Measurements from ENCODE around the gene CLDN19. TPM values are rescaled to one million over a fixed set of nuclear protein-coding genes. Genes with fewer than 3 reads are reported as not detected.

The CLDN19 gene
- total RNA-seq, 1 experiment from 2014 or later: 12.5 TPM

DNA sequence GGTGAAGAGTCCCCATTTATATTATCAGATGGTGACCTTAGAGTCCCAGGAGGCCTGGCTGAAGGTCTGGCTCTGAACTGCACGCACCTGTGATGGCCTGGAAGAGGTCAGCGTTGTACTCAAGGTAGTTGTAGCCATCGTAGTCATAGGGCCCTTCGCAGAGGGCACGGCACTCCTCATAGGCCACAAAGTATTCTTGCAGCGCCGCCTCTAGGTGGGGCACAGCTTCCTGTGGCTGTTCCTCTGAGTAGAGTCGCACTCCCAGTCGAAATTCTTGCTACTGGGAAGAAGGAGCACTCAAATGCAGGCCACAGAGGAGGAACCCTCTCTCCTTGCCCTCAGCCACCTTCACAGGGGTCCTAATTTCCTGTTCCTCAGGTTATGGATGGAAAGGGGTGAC, 19.1 kb upstream of the CLDN19 start:
- Histone ChIP-seq H3K27me3 (ENCODE audit: insufficient read depth, low read length) (no peaks in the 10 kb centered on the region), H3K56ac (ENCODE audit: insufficient read length, low read depth, low read length) (no peak overlapping the region), H4K91ac (ENCODE audit: insufficient read length, low read depth, low read length) (no peak overlapping the region), H2BK12ac (ENCODE audit: insufficient read length, low read depth, low read length) (no peak overlapping the region), H4K20me1 (ENCODE audit: control insufficient read depth, insufficient read depth, insufficient read length) (no peaks in the 10 kb centered on the region), H3T11ph (ENCODE audit: low read length) (no peak overlapping the region), H4K8ac (replicated peaks; ENCODE audit: insufficient read length, low read depth, low read length) (no peak overlapping the region), H4K5ac (ENCODE audit: insufficient read length, low read depth, low read length) (no peak overlapping the region), H2BK20ac (ENCODE audit: low read depth, low read length, poor library complexity, severe bottlenecking) (no peak overlapping the region), H2AK5ac (ENCODE audit: insufficient read length, low read length) (no peak overlapping the region), H3K4ac (ENCODE audit: low read depth, low read length) (no peak overlapping the region), H3K27ac (ENCODE audit: insufficient read length, low read depth, low read length) (no peak overlapping the region), H3K79me2 (ENCODE audit: insufficient read depth, low read length) (no peaks in the 10 kb centered on the region), H2BK120ac (ENCODE audit: low read depth, low read length, poor library complexity, severe bottlenecking) (no peak overlapping the region), H3K4me1 (ENCODE audit: insufficient read depth, low read length) (no peaks in the 10 kb centered on the region), H2BK5ac (ENCODE audit: insufficient read length, low read length) (no peak overlapping the region), H2AFZ (ENCODE audit: low read length) (no peak overlapping the region), H3K79me1 (ENCODE audit: insufficient read depth, low read depth, low read length, poor library complexity, severe bottlenecking) (no peaks in the 10 kb centered on the region), H3K9me3 (ENCODE audit: control insufficient read depth, low read depth, low read length) (no peaks in the 10 kb centered on the region), H2BK15ac (ENCODE audit: low read depth, low read length) (no peak overlapping the region), H3K4me2 (ENCODE audit: insufficient read depth, insufficient read length, low read length) (no peak overlapping the region), H3K23ac (ENCODE audit: insufficient read length, low read depth, low read length) (no peak overlapping the region), H3K23me2 (ENCODE audit: insufficient read length, low read depth, low read length, poor library complexity, severe bottlenecking) (no peaks in the 10 kb centered on the region), H3K18ac (ENCODE audit: insufficient read length, low read depth, low read length) (no peak overlapping the region), H3K9ac (ENCODE audit: extremely low read depth, insufficient read length, low read length) (no peak overlapping the region), H3K14ac (ENCODE audit: insufficient read depth, low read length) (no peak overlapping the region)
- H3K4me1 Mint-ChIP-seq: peaks cover 0 to 3% of the 10 kb centered on the region in 2 experiments; a peak in 3 of 4 replicates
- TF ChIP-seq, protein P1, sequence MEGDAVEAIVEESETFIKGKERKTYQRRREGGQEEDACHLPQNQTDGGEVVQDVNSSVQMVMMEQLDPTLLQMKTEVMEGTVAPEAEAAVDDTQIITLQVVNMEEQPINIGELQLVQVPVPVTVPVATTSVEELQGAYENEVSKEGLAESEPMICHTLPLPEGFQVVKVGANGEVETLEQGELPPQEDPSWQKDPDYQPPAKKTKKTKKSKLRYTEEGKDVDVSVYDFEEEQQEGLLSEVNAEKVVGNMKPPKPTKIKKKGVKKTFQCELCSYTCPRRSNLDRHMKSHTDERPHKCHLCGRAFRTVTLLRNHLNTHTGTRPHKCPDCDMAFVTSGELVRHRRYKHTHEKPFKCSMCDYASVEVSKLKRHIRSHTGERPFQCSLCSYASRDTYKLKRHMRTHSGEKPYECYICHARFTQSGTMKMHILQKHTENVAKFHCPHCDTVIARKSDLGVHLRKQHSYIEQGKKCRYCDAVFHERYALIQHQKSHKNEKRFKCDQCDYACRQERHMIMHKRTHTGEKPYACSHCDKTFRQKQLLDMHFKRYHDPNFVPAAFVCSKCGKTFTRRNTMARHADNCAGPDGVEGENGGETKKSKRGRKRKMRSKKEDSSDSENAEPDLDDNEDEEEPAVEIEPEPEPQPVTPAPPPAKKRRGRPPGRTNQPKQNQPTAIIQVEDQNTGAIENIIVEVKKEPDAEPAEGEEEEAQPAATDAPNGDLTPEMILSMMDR (conservative IDR thresholded peaks at IDR 0.05): peak; percentile 46; the same call in 2 of the 3 replicates
- H3K27me3 Mint-ChIP-seq (ENCODE audit: low read depth): no peaks in the 10 kb centered on the region
- H3K4me3 Mint-ChIP-seq: no peak overlapping the region
- H3K27ac Mint-ChIP-seq: no peak overlapping the region
- WGBS (ENCODE audit: extremely low coverage, insufficient read length, low lambda C conversion rate): no CpG with 5 or more reads among the region's 9 CpGs
- peaks cover 29 to 66% (median 62%) of the 10 kb centered on the region in 3 experiments for H3K36me3 Mint-ChIP-seq (ENCODE audit: insufficient read depth in 1 of 3, low read depth in 3 of 3)
- no peaks in the 10 kb centered on the region for H3K9me3 Mint-ChIP-seq
- DNase-seq: peak; percentile 76

All from H9 (cell line).